Measurements from ENCODE around the gene MAPK11.

The MAPK11 gene

GRCh38 chr22:50217543-50218152 lies 52.5 kb downstream of the MAPK11 start:
- Histone ChIP-seq H3K36me3 (ENCODE audit: control insufficient read depth, insufficient read depth, low read length) (peaks cover 82% of the 10 kb centered on the region), H3K9me3 (ENCODE audit: control insufficient read depth, insufficient read depth, low read length) (no peaks in the 10 kb centered on the region), H3K9ac (ENCODE audit: low read depth, low read length) (no peak overlapping the region), H3K4me3 (ENCODE audit: low read depth, low read length) (no peak overlapping the region), H3K27me3 (ENCODE audit: control insufficient read depth, insufficient read depth, low read length) (no peaks in the 10 kb centered on the region), H3K4me1 (ENCODE audit: control insufficient read depth, insufficient read depth, low read length) (no peaks in the 10 kb centered on the region), H3K27ac (ENCODE audit: low read depth, low read length) (no peak overlapping the region)

DNA sequence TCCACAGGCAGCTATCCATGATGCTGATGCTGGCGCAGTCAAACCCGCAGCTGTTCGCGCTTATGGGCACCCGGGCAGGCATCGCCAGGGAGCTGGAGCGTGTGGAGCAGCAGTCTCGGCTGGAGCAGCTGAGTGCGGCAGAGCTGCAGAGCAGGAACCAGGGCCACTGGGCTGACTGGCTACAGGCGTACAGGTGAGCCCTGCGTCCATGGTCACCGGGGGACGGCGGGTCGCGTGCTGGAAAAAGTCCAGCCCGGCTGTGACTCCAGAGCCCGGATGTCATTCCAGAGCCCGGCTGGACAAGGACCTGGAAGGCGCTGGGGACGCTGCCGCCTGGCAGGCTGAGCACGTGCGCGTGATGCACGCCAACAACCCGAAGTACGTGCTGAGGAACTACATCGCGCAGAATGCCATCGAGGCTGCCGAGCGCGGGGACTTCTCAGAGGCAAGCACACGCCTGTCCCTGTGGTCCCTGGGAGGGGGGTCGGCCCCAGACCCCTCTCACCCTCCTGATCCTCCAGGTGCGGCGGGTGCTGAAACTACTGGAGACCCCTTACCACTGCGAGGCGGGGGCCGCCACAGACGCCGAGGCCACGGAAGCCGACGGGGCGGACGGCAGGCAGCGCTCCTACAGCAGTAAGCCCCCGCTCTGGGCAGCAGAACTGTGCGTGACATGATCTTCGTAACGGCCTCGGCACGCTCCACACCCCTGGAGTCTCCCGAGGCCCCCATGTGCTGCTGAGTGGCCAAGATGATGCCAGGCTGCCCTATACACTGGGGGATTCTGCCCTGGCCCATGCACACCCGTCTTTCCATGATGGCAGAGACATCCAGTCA lies 53.3 kb downstream of the MAPK11 start:
- no peaks in the 10 kb centered on the region for H3K4me1 ChIP-seq (ENCODE audit: control insufficient read depth, insufficient read depth, low read length)
- no peaks in the 10 kb centered on the region for H3K9me3 ChIP-seq (ENCODE audit: control insufficient read depth, insufficient read depth, low read length)
- H3K9ac ChIP-seq (ENCODE audit: low read depth, low read length) = no peak overlapping the region
- H3K27me3 ChIP-seq (ENCODE audit: control insufficient read depth, insufficient read depth, low read length) = no peaks in the 10 kb centered on the region
- peaks cover 82% of the 10 kb centered on the region for H3K36me3 ChIP-seq (ENCODE audit: control insufficient read depth, insufficient read depth, low read length)
- H3K4me3 ChIP-seq (ENCODE audit: low read depth, low read length) = no peak overlapping the region
- H3K27ac ChIP-seq (ENCODE audit: low read depth, low read length) = no peak overlapping the region

DNA sequence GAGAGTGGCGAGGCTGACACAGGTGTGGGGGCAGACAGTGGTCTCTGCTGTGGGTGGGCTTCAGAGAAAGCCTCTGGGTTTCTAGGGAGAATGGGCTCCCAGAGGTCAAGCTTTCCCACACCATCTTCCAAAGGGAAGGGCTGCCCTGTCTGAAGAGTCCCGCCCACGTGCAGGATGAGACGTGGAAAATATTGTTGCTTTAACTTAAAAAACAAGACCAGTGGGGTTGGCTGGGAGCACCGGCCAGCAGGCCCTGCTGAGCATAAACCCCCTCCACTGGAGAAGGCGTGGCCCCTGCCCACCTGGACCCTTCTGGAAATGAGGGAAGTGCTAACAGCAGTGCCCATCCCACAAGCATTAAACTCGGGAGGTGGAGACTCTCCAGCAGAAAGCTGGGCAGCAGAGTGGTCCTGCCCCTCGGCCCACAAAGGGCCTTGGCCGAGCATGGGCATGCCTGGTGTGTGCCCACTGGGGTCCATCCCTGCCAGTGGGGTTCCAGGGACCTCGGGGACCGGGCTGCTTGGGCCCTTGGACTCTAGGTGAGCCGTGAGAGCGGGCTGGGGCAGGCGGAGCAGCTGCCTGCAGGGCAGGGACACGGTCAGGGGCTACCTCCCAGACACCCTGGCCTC lies 54.0 kb downstream of the MAPK11 start:
- Histone ChIP-seq H3K27me3 (ENCODE audit: control insufficient read depth, insufficient read depth, low read length) (no peaks in the 10 kb centered on the region), H3K9ac (ENCODE audit: low read depth, low read length) (no peak overlapping the region), H3K27ac (ENCODE audit: low read depth, low read length) (no peak overlapping the region), H3K36me3 (ENCODE audit: control insufficient read depth, insufficient read depth, low read length) (peaks cover 78% of the 10 kb centered on the region), H3K4me3 (ENCODE audit: low read depth, low read length) (no peak overlapping the region), H3K9me3 (ENCODE audit: control insufficient read depth, insufficient read depth, low read length) (no peaks in the 10 kb centered on the region), H3K4me1 (ENCODE audit: control insufficient read depth, insufficient read depth, low read length) (no peaks in the 10 kb centered on the region)

- Histone ChIP-seq H3K9me3 (ENCODE audit: control insufficient read depth, insufficient read depth, low read length) (no peaks in the 10 kb centered on the region), H3K4me1 (ENCODE audit: control insufficient read depth, insufficient read depth, low read length) (no peaks in the 10 kb centered on the region), H3K27me3 (ENCODE audit: control insufficient read depth, insufficient read depth, low read length) (no peaks in the 10 kb centered on the region), H3K4me3 (ENCODE audit: low read depth, low read length) (no peak overlapping the region), H3K9ac (ENCODE audit: low read depth, low read length) (no peak overlapping the region), H3K36me3 (ENCODE audit: control insufficient read depth, insufficient read depth, low read length) (peaks cover 79% of the 10 kb centered on the region), H3K27ac (ENCODE audit: low read depth, low read length) (no peak overlapping the region)
Measured at GRCh38 chr22:50215297-50216054, 54.7 kb downstream of the MAPK11 start.
